ENCODE data around the gene LYRM4.

Gene LYRM4

GRCh38 chr6:5088780-5089179, 172.0 kb downstream of the LYRM4 start:
- Histone ChIP-seq H3K4me3 (ENCODE audit: low read depth, low read length) (no peak overlapping the region), H3K27ac (ENCODE audit: low read depth, low read length) (no peak overlapping the region), H3K36me3 (ENCODE audit: insufficient read depth, low read length) (no peaks in the 10 kb centered on the region), H3K4me1 (ENCODE audit: control insufficient read depth, insufficient read depth, low read length, unreplicated experiment) (peaks cover 4% of the 10 kb centered on the region), H2AFZ (ENCODE audit: low read length, unreplicated experiment) (no peak overlapping the region), H3K27me3 (ENCODE audit: insufficient read depth, low read length) (peaks cover 6% of the 10 kb centered on the region; the same call in 1 of the 2 replicates), H3K79me2 (ENCODE audit: control insufficient read depth, insufficient read depth, low read length, unreplicated experiment) (no peaks in the 10 kb centered on the region)

- peaks cover 6% of the 10 kb centered on the region; the same call in 1 of the 2 replicates for H3K27me3 ChIP-seq (ENCODE audit: insufficient read depth, low read length)
- peaks cover 11% of the 10 kb centered on the region for H3K4me1 ChIP-seq (ENCODE audit: control insufficient read depth, insufficient read depth, low read length, unreplicated experiment)
- no peaks in the 10 kb centered on the region for H3K36me3 ChIP-seq (ENCODE audit: insufficient read depth, low read length)
- no peaks in the 10 kb centered on the region for H3K79me2 ChIP-seq (ENCODE audit: control insufficient read depth, insufficient read depth, low read length, unreplicated experiment)
- H2AFZ ChIP-seq (ENCODE audit: low read length, unreplicated experiment): no peak overlapping the region
- no peak overlapping the region for H3K4me3 ChIP-seq (ENCODE audit: low read depth, low read length)
- H3K27ac ChIP-seq (ENCODE audit: low read depth, low read length): no peak overlapping the region
These were observed 173.4 kb downstream of the LYRM4 start for GRCh38 chr6:5087389-5087788.

GRCh38 chr6:5086294-5086890, 174.4 kb downstream of the LYRM4 start:
- peak overlapping the region; percentile 81 for H3K4me3 ChIP-seq (ENCODE audit: low read depth, low read length)
- no peak overlapping the region for H3K27ac ChIP-seq (ENCODE audit: low read depth, low read length)
- H3K79me2 ChIP-seq (ENCODE audit: control insufficient read depth, insufficient read depth, low read length, unreplicated experiment): no peaks in the 10 kb centered on the region
- no peak overlapping the region for H2AFZ ChIP-seq (ENCODE audit: low read length, unreplicated experiment)
- peaks cover under 1% of the 10 kb centered on the region; the same call in 1 of the 2 replicates for H3K27me3 ChIP-seq (ENCODE audit: insufficient read depth, low read length)
- H3K4me1 ChIP-seq (ENCODE audit: control insufficient read depth, insufficient read depth, low read length, unreplicated experiment): peaks cover 20% of the 10 kb centered on the region
- H3K36me3 ChIP-seq (ENCODE audit: insufficient read depth, low read length): no peaks in the 10 kb centered on the region

GRCh38 chr6:5085648-5086293, 175.0 kb downstream of the LYRM4 start:
- peak overlapping the region; percentile 81 for H3K4me3 ChIP-seq (ENCODE audit: low read depth, low read length)
- H2AFZ ChIP-seq (ENCODE audit: low read length, unreplicated experiment): peak overlapping the region; percentile 72
- H3K27ac ChIP-seq (ENCODE audit: low read depth, low read length): peak overlapping the region; percentile 18; the same call in 1 of the 2 replicates
- no peaks in the 10 kb centered on the region for H3K36me3 ChIP-seq (ENCODE audit: insufficient read depth, low read length)
- H3K27me3 ChIP-seq (ENCODE audit: insufficient read depth, low read length): no peaks in the 10 kb centered on the region
- no peaks in the 10 kb centered on the region for H3K79me2 ChIP-seq (ENCODE audit: control insufficient read depth, insufficient read depth, low read length, unreplicated experiment)
- peaks cover 20% of the 10 kb centered on the region for H3K4me1 ChIP-seq (ENCODE audit: control insufficient read depth, insufficient read depth, low read length, unreplicated experiment)

GRCh38 chr6:5084781-5085647, 175.7 kb downstream of the LYRM4 start, which contains the start of gene PPP1R3G:
Gene PPP1R3G, plus strand, starts transcription at chr6:5085341. Its CDS starts 145 bp downstream, at chr6:5085486.
- peak within 1 kb of the TSS; percentile 72 for H2AFZ ChIP-seq (ENCODE audit: low read length, unreplicated experiment)
- H3K4me1 ChIP-seq (ENCODE audit: control insufficient read depth, insufficient read depth, low read length, unreplicated experiment): peaks cover 20% of the 10 kb centered on the region
- H3K27ac ChIP-seq (ENCODE audit: low read depth, low read length): peak within 1 kb of the TSS; percentile 18; the same call in 1 of the 2 replicates

GRCh38 chr6:5084360-5084780, 176.4 kb downstream of the LYRM4 start:
- peak overlapping the region; percentile 81 for H3K4me3 ChIP-seq (ENCODE audit: low read depth, low read length)
- H3K79me2 ChIP-seq (ENCODE audit: control insufficient read depth, insufficient read depth, low read length, unreplicated experiment): no peaks in the 10 kb centered on the region
- H3K4me1 ChIP-seq (ENCODE audit: control insufficient read depth, insufficient read depth, low read length, unreplicated experiment): peaks cover 20% of the 10 kb centered on the region
- no peaks in the 10 kb centered on the region for H3K27me3 ChIP-seq (ENCODE audit: insufficient read depth, low read length)
- H3K27ac ChIP-seq (ENCODE audit: low read depth, low read length): peak overlapping the region; percentile 18; the same call in 1 of the 2 replicates
- peak overlapping the region; percentile 72 for H2AFZ ChIP-seq (ENCODE audit: low read length, unreplicated experiment)
- no peaks in the 10 kb centered on the region for H3K36me3 ChIP-seq (ENCODE audit: insufficient read depth, low read length)

More at GRCh38 chr6:5084781-5085647, 175.7 kb downstream of the LYRM4 start, which contains the start of gene PPP1R3G:
- Histone ChIP-seq H3K36me3 (ENCODE audit: insufficient read depth, low read length) (no peaks in the 10 kb centered on the region), H3K79me2 (ENCODE audit: control insufficient read depth, insufficient read depth, low read length, unreplicated experiment) (no peaks in the 10 kb centered on the region), H3K27me3 (ENCODE audit: insufficient read depth, low read length) (no peaks in the 10 kb centered on the region), H3K4me3 (ENCODE audit: low read depth, low read length) (peak within 1 kb of the TSS; percentile 81)

- Histone ChIP-seq H3K4me1 (ENCODE audit: control insufficient read depth, insufficient read depth, low read length, unreplicated experiment) (peaks cover 20% of the 10 kb centered on the region), H3K36me3 (ENCODE audit: insufficient read depth, low read length) (no peaks in the 10 kb centered on the region), H3K27ac (ENCODE audit: low read depth, low read length) (peak overlapping the region; percentile 18; the same call in 1 of the 2 replicates), H3K79me2 (ENCODE audit: control insufficient read depth, insufficient read depth, low read length, unreplicated experiment) (no peaks in the 10 kb centered on the region), H3K27me3 (ENCODE audit: insufficient read depth, low read length) (no peaks in the 10 kb centered on the region), H3K4me3 (ENCODE audit: low read depth, low read length) (peak overlapping the region; percentile 81; the same call in 1 of the 2 replicates), H2AFZ (ENCODE audit: low read length, unreplicated experiment) (peak overlapping the region; percentile 72)
These were observed 176.9 kb downstream of the LYRM4 start for GRCh38 chr6:5083813-5084359.

- Histone ChIP-seq H3K4me3 (ENCODE audit: low read depth, low read length) (no peak overlapping the region), H2AFZ (ENCODE audit: low read length, unreplicated experiment) (no peak overlapping the region), H3K79me2 (ENCODE audit: control insufficient read depth, insufficient read depth, low read length, unreplicated experiment) (no peaks in the 10 kb centered on the region), H3K27ac (ENCODE audit: low read depth, low read length) (no peak overlapping the region), H3K4me1 (ENCODE audit: control insufficient read depth, insufficient read depth, low read length, unreplicated experiment) (peaks cover 20% of the 10 kb centered on the region), H3K27me3 (ENCODE audit: insufficient read depth, low read length) (no peaks in the 10 kb centered on the region), H3K36me3 (ENCODE audit: insufficient read depth, low read length) (no peaks in the 10 kb centered on the region)
These were observed 177.5 kb downstream of the LYRM4 start for GRCh38 chr6:5083307-5083583.

- peak overlapping the region; percentile 36 for H3K27ac ChIP-seq (ENCODE audit: low read depth, low read length)
- peaks cover 20% of the 10 kb centered on the region for H3K4me1 ChIP-seq (ENCODE audit: control insufficient read depth, insufficient read depth, low read length, unreplicated experiment)
- peak overlapping the region; percentile 30; the same call in 1 of the 2 replicates for H3K4me3 ChIP-seq (ENCODE audit: low read depth, low read length)
- H2AFZ ChIP-seq (ENCODE audit: low read length, unreplicated experiment): no peak overlapping the region
- no peaks in the 10 kb centered on the region for H3K36me3 ChIP-seq (ENCODE audit: insufficient read depth, low read length)
- H3K27me3 ChIP-seq (ENCODE audit: insufficient read depth, low read length): no peaks in the 10 kb centered on the region
- H3K79me2 ChIP-seq (ENCODE audit: control insufficient read depth, insufficient read depth, low read length, unreplicated experiment): no peaks in the 10 kb centered on the region
These were observed 178.1 kb downstream of the LYRM4 start for GRCh38 chr6:5082487-5083306.

- peaks cover 20% of the 10 kb centered on the region for H3K4me1 ChIP-seq (ENCODE audit: control insufficient read depth, insufficient read depth, low read length, unreplicated experiment)
- no peaks in the 10 kb centered on the region for H3K27me3 ChIP-seq (ENCODE audit: insufficient read depth, low read length)
- no peak overlapping the region for H3K4me3 ChIP-seq (ENCODE audit: low read depth, low read length)
- no peak overlapping the region for H2AFZ ChIP-seq (ENCODE audit: low read length, unreplicated experiment)
- no peaks in the 10 kb centered on the region for H3K79me2 ChIP-seq (ENCODE audit: control insufficient read depth, insufficient read depth, low read length, unreplicated experiment)
- no peaks in the 10 kb centered on the region for H3K36me3 ChIP-seq (ENCODE audit: insufficient read depth, low read length)
- peak overlapping the region; percentile 36 for H3K27ac ChIP-seq (ENCODE audit: low read depth, low read length)
These were observed 178.8 kb downstream of the LYRM4 start for GRCh38 chr6:5081955-5082354.
